Left hindlimb (tissue), 1 donor: Measurements from ENCODE around the gene TBC1D16.

ENCODE experiments used
- DNase-seq: peaks from one replicate; pipeline ENCODE4 v3.0.0-alpha.2; 2018

Gene TBC1D16

DNA sequence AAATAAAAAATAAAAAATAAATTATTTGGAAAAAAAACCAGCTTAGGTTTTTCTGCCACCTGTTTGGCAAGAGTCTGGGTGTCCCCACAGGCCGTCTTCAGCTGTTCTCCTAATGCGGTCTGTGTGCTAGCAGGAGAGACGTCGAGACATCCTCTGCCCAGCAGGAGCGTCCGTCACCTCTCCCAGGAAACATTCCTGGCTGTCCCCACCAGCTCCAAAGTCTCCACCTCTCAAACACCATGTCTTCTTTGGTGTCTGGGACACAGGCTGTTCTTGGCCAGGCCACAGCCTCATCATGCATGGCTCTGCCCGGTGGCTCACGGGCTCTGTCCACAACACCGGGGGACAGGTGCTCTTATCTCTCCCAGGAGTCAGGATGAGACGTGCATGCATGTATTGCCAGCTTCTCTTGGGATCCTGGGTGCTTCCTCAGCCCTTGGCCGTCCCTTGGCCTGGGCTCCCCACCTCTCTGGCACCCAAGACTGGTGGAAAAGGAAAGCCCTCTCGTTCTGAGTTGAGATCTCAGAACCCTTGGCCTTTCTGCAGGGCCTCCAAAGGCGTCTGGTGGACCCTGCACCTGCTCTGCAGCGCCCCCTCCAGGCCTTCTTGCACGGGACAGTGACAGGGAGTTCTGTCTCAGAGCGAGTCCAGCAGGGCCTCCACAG lies 111.6 kb downstream of the TBC1D16 start:
- peak; percentile 36 for DNase-seq

DNA sequence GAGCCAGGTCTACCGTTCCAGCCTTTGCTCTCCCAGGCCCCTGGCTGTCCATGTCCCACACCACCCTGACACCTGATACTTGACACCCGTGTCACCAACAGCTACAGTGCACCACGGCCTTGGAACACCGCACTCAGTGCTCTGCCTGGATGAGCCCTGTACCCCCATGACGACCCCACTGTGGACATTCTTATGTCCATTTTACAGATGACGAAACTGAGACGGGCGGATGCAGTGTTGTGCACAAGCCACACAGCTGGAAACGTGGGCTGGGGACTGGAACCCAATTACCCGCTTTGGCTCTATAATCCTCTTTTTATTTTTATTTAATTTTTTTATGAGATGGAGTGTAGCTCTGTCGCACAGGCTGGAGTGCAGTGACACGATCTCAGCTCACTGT lies 112.9 kb downstream of the TBC1D16 start:
- no peak for DNase-seq

DNA sequence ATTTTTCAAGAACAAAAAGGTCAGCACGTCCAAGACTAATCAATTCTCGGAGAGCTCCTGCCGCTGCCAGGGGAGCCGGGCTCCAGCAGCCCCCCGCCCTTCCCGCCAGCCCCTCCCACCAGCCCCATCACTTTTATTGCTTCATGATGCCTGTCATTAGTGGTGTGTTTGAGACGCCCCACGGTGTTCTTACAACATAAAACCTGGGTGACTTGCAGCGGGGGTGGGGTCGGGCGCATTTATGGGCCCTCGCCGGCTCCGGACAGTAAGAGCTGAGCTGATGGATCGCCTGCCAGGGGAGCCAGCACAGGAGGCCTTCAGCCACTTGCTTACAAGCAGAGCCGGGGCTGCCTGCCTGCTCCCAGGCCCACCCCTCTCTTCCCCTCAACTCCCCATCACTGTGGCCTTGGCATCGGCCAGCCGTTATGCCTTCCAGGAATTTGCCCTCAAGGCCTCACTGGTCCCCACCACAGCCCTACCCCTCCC lies 113.5 kb downstream of the TBC1D16 start:
- DNase-seq = peak; percentile 39

DNA sequence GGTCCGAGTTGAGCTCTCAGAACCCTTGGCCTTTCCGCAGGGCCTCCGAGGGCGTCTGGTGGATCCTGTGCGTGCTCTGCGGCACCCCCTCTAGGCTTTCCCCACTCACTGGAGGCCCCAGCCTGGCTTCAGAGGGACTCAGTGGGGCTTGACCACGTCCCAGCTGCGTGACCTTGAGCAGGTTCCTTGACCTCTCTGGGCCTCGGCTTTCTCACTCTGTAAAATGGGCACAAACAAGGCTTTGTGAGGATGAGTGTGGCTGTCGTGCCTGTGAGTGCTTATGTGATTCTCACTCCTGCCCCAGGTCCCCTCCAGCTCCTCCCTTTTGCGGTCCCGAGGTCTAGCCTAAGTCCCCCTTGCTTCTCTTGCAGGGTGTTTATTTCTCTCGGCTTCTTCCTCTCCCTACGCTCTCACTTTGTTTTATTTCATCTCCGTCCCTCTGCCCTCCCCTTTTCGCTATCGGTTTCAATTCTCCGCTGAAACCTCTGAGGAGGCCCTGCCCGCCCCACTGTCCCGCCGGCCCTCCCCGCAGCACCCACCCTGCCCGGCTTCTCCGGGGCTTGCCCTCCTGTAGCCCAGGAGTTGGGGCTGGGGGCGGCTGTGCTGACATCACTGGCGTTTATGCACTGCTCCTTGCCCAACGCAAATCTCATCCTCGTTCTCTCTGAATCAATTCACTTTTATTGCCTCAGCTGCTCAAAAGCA lies 114.1 kb downstream of the TBC1D16 start:
- peak; percentile 30 for DNase-seq

DNA sequence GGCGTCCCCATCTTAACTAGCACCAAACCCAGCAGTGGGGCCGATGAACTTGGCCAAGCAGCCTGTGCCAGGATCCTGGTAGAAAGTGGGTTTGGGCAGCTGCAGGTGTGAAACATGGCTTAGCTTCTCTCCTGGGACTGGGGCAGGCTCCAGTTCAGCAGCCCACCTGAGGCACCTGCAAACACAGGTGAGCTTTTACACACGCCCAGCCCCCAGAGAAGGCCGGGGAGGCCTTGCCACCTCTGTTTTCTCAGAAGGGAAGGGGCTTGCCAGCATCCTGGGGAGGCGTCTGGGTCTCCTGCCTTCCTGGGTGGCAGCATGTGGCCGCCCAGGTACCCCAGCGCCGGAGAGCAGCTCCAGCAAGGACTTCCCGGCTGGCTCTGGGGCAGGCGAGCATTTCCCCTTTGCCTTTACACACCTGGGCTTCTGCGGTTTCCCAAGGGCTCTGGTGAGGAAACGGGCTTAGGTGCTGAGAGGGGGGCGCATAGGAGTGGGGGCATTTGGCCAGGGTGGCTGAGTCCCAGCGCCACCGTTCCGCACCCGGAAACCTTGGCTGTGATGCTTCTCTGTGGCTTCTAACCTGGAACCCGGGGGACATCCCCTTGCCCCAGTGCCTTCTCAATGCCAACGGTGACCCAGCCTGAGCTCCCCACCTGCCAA lies 114.8 kb downstream of the TBC1D16 start:
- no peak for DNase-seq

DNA sequence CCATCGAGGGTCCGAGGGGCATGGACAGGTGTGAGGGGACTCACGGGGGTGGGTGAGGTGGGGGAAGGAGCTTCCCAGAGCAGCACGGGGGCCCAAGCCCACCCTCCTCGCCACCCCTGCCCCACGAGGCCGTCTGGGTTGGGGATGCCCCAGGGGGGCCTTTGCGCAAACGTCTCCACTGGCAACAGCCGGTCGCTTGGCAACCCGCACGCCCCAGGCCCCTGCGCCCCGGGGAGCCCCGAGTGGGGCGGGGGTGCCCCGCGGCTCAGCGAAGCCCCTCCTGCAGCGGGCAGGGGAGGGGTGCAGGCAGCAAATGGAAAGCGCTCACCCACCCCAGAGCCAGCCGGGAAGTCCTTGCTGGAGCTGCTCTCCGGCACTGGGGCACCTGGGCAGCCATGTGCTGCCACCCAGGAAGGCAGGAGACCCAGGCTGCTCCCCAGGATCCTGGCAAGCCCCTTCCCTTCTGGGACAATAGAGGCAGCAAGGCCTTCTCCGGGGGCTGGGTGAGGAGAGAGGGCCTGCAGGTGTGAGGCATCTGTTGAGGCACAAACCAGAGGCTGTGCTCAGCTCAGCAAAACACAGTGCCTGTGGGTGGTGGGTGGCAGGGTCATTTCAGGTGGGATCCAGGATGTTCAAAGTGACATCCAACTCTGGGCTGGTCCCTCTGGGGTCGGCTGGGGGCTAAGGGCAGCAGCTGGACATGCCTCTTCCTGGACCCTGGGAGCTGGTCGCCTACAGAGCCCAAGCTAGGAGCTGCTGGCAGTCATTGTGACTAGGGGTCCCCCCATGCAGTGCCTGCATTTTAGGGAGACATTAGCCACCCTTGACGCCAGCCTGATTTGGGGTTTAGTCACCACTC lies 115.6 kb downstream of the TBC1D16 start:
- no peak for DNase-seq

DNA sequence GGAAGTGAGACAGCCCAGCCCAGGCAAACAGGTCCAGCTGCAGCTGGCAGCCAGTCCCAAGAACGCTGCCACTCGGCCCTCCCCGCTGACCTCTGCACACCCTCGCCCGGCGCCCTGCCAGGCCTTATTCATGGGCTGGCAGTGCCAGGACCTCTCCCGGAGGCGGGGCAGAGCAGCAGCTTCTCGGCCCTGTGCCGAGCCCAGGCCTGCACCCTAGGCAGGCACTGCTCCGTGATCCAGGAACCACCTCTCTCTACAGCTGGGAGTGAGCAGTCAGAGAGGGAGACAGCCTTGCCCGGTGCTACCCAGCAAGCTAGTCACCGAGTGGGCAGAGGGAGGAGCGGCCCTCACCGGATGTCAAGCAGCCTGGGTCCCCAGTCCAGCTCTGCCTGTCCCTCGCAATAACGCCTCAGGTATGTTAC lies 116.5 kb downstream of the TBC1D16 start:
- peak; percentile 81 for DNase-seq

DNA sequence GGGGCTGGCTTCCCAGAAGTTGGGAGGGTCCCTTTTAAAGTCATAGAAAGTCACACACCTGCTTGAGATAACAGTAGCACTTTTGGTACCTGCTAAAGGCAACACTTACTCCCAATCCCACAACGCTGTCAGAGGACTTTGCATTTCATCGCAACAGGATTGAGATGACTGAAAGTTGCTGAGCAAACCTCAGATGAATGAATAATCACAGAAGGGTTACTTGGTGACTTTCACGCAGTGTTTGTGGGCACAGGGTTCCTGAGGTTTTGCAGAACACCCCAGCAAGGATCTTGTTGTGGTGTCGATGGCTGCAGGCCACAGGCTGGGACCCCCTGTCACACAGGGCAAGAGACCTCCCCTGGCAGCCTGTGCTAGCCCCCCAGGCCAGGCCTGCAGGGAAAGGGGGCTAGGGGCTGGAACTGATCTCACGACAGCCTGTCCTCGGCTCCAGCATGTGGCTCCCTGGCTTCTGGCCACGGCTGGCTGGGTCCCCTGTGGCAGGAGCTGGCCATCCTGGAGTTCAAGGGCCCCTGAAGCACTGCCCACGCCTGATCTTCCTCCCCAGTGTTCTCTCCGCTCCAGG lies 117.0 kb downstream of the TBC1D16 start:
- no peak for DNase-seq

DNA sequence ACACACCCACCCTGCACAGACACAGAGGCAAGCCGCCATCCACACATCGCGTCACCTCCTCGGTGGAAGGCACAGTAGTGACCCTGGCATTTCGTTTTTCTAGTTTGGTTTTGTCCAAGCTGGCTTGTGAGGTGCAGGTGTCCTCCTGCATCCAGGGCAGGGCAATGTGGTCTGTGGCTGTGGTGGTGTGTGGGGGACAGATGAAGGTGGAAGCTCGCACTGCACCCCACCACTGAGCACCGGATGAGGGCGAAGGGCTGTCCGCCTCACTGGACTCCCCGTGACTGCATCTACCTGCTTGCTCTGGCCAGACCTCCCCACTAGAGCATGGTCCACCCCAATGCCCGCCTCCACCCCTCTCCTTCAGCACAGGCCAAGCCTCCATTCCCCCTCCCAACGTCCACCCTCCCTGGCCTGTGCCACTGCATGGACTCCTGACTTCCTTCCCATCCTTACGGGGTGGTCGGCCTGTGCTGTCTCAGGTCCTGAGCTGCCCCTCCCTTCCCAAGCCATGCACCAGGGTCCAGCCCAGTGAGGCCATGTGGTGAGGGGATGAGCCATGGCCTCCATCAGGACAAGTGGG lies 117.7 kb downstream of the TBC1D16 start:
- no peak for DNase-seq

DNA sequence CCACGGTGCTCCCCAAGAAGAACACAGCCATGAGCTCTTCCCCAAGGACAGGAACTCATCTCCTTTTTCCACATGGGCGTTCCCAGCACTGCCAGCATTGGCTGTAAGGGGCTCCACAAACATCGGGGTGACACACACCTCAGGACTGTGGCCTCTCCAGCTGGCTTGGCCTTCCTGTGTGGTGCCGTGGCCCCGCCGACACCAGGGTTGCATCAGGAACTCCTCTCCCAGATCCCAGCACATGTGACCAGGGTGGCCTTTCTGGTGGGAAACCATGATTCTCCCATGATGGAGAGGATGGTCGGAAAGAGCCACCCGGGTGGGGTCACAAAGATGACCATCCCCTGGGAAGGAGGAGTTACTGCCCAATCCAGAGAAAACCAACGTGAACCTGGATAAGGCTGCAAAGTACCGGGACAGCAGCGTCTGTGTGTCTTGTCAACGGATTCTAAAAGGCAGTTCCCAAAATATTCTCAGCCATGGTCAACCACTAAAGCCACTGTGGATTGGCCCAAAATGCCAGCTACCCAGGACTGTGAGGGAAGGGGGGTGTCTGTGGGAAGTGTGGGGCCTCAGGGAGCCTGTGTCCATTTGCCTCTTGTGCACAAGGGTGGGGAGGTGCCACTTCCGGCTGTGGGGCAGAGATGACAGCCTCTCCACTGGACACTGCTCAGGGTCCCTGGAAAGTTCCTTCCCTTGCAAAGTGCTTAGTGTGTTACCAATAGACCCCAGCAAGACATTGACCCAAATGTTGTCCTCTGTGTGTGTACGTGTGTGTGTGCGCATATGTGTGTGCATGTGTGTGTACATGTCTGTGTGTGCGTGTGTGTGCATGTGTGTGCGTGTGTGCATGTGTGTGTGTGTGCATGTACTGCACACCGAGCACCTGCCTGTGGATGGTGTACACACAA lies 118.4 kb downstream of the TBC1D16 start:
- DNase-seq = peak; percentile 44

DNA sequence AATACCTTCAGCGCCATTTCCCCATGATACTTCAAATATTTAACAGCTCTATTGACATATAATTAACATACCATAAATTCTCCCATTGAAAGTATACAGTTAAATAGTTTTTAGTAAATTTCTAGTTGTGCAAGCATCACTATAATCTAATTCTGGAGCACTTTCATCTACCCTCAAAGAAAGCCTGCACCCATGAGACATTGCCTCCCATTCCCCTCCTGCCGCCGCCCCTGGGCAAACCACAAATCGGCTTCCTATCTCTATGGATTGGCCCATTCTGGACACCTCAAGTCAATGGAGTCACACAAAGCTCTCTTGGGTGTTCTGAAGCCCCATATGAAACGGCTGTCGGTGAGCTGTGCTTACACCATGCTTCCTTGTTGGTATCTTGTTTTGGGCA lies 119.2 kb downstream of the TBC1D16 start:
- no peak for DNase-seq

DNA sequence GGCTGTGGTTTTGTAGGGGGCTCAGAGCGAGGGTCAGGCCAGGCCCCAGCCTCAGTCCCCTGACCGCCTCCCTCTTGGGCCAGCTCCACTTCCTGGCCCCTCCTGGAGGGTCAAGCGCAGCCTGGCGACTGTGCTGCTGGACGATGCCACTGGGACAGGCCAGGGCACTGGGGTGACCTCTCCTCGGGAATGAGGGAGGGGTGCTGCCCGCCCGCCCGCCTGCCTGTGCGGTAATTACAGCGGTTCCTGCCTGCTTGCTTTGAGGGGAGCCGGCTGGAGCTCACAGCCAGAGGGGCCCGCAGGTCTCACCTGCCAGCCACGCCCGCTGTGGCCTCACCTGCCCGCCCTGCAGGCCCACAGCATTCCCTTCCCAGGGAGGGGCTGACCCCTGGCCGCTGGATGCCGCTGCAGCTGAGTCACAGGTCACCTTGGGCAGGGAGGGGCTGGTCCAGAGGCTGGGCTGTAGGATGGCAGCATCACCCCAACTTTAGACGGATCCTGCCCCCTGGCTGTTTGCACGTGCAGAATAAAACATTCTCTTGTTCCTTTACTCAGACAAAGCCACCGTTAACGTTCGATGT lies 119.7 kb downstream of the TBC1D16 start:
- DNase-seq = no peak

DNA sequence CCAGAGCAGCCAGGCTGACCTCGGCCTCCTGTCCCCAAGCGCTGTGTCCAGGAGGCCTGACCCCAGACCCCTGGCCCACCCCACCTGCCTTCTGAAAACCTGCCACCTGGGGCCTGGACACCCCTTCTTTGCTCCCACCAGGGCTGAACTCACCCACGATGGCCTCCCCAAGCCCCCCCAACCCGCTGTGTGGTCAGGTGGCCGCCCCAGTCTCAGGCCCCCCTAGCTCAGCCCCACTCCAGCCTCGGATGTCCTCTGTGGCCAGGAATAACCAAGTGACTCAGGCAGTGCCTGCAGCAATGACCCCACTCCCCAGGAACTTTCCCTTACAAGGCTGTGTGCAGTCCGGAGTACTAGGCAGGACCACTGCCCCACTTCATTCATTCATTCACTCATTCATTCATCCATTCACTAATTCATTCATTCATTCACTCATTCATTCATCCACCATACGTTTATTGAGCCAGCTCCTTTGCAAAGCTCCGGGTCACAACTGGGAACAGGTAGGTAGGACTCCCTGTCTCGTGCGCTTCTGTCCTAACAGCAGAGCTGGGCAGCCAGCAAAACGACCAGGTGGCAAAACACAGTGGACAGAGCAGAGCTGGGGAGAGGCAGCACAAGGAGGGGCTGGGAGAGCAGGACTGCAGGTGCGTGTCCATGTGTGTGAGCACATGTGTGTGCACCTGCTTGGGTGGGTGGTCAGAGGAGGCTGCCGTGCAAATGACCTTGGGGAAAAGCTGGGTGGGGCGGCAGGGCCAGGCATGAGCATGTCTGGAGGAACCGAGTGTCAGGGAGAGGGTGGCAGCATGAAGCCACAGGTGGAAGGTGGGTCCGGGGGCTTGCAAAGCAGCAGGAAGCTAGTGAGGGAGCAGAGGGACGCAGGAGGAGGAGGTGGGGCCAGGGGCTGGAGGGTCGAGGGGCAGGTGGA lies 120.6 kb downstream of the TBC1D16 start:
- DNase-seq = no peak

DNA sequence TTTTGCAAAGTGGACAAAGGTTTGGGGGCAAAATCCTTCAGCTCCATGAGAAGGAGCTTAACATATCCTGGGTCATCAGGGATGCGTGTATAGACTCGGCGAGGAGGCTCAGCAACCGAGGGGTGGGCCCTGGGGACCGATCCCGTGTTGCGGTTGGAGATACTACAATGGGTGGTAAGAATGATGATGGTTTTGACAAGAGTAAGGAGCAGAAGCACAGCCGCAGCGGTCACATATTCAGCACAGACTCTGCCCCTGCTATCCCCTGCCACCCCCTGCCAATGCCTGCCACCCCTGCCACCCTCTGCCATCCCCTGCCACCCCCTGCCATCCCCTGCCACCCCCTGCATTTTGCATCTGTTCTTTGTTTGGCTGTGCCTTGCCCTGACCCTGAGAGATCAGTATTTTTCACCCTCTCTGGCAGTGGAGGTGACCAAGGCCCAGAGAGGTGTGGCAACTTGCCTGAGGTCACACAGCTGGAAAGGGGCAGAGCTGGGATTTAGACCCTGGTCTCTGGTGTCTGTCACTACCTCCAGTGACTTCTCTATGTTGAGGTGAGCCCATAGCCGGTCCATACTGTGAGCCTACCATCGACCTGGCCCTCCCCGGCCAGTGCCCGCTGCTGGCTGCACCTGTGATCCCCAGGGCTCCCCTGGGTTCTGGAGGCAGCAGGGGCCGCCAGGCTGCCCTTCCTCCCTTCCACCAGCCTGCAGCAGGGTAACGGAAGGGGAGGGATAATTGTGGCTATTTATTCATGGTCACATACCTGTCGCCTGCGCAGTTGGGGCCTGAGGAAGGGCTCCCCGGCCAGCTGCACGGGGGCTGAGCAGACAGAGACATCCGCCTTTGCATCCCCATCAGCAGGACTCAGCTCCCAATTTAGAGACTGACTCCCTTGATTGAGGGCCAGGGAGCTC lies 121.5 kb downstream of the TBC1D16 start:
- no peak for DNase-seq

DNA sequence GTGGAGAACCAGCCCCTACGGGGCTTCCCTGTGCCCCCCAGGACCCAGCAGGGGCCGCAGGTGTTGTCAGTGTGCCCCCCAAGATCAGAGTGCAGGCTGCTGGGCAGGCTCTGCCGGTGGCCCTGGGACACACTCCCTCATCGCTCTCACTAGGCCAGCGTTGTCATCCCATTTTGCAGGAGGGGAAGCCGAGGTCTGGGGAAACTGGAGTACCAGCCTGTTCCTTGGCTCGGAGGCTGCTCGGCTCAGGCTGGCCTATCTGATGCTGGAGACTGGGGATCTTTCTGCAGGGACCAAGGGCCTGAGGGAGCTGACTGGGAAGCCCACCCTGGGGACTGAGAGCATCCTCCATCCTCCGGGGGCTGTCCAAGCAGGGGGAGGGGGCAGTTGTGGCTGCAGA lies 122.2 kb downstream of the TBC1D16 start:
- no peak for DNase-seq

DNA sequence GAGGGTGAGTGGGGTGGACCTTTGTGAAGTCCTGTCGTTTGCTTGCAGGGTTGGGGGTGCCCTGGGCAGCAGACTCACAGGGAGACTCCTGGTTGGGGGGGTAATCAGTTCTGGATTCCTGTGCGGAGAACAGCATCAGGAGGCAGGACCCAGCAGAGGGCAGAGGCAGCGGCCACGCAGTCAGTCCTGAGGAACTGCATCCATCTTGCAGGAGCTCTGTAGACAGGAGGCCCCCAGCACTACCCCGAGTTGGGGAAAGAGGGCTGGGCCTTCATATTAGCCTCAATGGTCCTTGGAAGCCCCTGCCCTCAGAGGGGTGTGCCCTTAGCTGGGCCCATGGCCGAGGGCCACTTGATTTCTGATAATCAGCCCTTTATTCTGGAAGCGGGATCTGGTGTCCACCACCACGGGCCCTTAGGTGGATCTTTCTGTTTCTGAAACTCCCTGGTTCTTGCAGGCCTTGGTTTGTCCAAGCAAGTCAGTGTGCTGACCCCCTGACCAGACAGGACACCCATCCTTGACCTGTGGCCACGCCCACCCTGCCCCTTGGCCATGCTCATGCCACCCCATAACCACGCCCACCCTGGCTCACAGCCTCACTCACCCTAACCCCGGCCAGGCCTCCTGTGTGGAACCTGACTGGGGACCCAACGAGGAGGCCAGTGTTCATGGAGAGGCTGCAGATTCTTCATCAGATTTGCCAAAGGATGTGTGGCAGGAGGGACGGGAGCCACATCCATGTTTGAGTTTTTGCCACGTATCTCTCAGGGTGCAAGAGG lies 122.9 kb downstream of the TBC1D16 start:
- DNase-seq = no peak
